Duodenal mucosa (tissue), 2 donors: ENCODE data around the gene CHRNB2.

Experiments used
- H3K27ac ChIP-seq: one replicate; pipeline ENCODE4 v1.7.0; 2013; ENCODE audit warnings: low read depth, low read length
- H3K27me3 ChIP-seq, 2 donors: one replicate each; pipeline ENCODE4 v1.7.0; 2013; ENCODE audit warnings: low read length in 2 of 2, control low read depth in 1 of 2; ENCODE audit not compliant: insufficient read depth in 2 of 2, control insufficient read depth in 1 of 2
- H3K36me3 ChIP-seq, 2 donors: one replicate each; pipeline ENCODE4 v1.7.0; 2013; ENCODE audit warnings: low read length in 2 of 2, control low read depth in 1 of 2; ENCODE audit not compliant: insufficient read depth in 2 of 2, control insufficient read depth in 1 of 2
- H3K4me1 ChIP-seq, 2 donors: one replicate each; pipeline ENCODE4 v1.7.0; 2013; ENCODE audit warnings: low read length in 2 of 2, control low read depth in 1 of 2; ENCODE audit not compliant: insufficient read depth in 2 of 2, control insufficient read depth in 1 of 2
- H3K4me3 ChIP-seq, 2 donors: one replicate each; pipeline ENCODE4 v1.7.0; 2013; ENCODE audit warnings: low read length in 2 of 2, low read depth in 1 of 2
- H3K9ac ChIP-seq, 2 donors: one replicate each; pipeline ENCODE4 v1.7.0; 2013; ENCODE audit warnings: low read length in 2 of 2, low read depth in 1 of 2
- H3K9me3 ChIP-seq, 2 donors: one replicate each; pipeline ENCODE4 v1.7.0; 2013; ENCODE audit warnings: low read length in 2 of 2, control low read depth in 1 of 2; ENCODE audit not compliant: control insufficient read depth in 1 of 2

CHRNB2 gene

GRCh38 chr1:154536570-154536969, 31.0 kb upstream of the CHRNB2 start:
- Histone ChIP-seq H3K4me1 (no peaks in the 10 kb centered on the region), H3K9me3 (no peaks in the 10 kb centered on the region), H3K4me3 (no peak overlapping the region), H3K27ac (no peak overlapping the region), H3K27me3 (peaks cover 0 to 5% of the 10 kb centered on the region in 2 donors), H3K36me3 (no peaks in the 10 kb centered on the region), H3K9ac (no peak overlapping the region)

- H3K9me3 ChIP-seq = no peaks in the 10 kb centered on the region
- H3K27ac ChIP-seq = no peak overlapping the region
- no peaks in the 10 kb centered on the region for H3K36me3 ChIP-seq
- no peaks in the 10 kb centered on the region for H3K4me1 ChIP-seq
- no peak overlapping the region for H3K9ac ChIP-seq
- peaks cover 4 to 5% of the 10 kb centered on the region in 2 donors for H3K27me3 ChIP-seq
- no peak overlapping the region for H3K4me3 ChIP-seq
These were observed 27.8 kb upstream of the CHRNB2 start for GRCh38 chr1:154539486-154540483.

- no peaks in the 10 kb centered on the region for H3K9me3 ChIP-seq
- H3K27me3 ChIP-seq = peaks cover 4 to 5% of the 10 kb centered on the region in 2 donors
- H3K36me3 ChIP-seq = no peaks in the 10 kb centered on the region
- no peaks in the 10 kb centered on the region for H3K4me1 ChIP-seq
- no peak overlapping the region for H3K4me3 ChIP-seq
- H3K9ac ChIP-seq = no peak overlapping the region
- no peak overlapping the region for H3K27ac ChIP-seq
These were observed 26.3 kb upstream of the CHRNB2 start for GRCh38 chr1:154541231-154541630.

GRCh38 chr1:154546264-154547063, 21.1 kb upstream of the CHRNB2 start:
- Histone ChIP-seq H3K4me3 (no peak overlapping the region), H3K27ac (no peak overlapping the region), H3K4me1 (peaks cover 23 to 36% of the 10 kb centered on the region in 2 donors), H3K27me3 (peaks cover 0 to 4% of the 10 kb centered on the region in 2 donors), H3K36me3 (peaks cover 24 to 26% of the 10 kb centered on the region in 2 donors), H3K9ac (no peak overlapping the region), H3K9me3 (no peaks in the 10 kb centered on the region)

GRCh38 chr1:154547105-154547732, 20.4 kb upstream of the CHRNB2 start:
- Histone ChIP-seq H3K36me3 (peaks cover 31 to 34% of the 10 kb centered on the region in 2 donors), H3K4me3 (no peak overlapping the region), H3K27ac (no peak overlapping the region), H3K9me3 (no peaks in the 10 kb centered on the region), H3K9ac (no peak overlapping the region), H3K4me1 (peaks cover 28 to 37% of the 10 kb centered on the region in 2 donors), H3K27me3 (peaks cover 0 to 4% of the 10 kb centered on the region in 2 donors)

- H3K27me3 ChIP-seq = peaks cover 0 to 4% of the 10 kb centered on the region in 2 donors
- H3K36me3 ChIP-seq = peaks cover 39 to 42% of the 10 kb centered on the region in 2 donors
- H3K4me3 ChIP-seq = no peak overlapping the region
- H3K9me3 ChIP-seq = no peaks in the 10 kb centered on the region
- peaks cover 28 to 37% of the 10 kb centered on the region in 2 donors for H3K4me1 ChIP-seq
- no peak overlapping the region for H3K27ac ChIP-seq
- H3K9ac ChIP-seq = no peak overlapping the region
These were observed 19.6 kb upstream of the CHRNB2 start for GRCh38 chr1:154548028-154548427.

GRCh38 chr1:154549202-154549770, 18.3 kb upstream of the CHRNB2 start:
- Histone ChIP-seq H3K4me1 (peaks cover 28 to 37% of the 10 kb centered on the region in 2 donors), H3K27me3 (no peaks in the 10 kb centered on the region), H3K9ac (no peak overlapping the region), H3K4me3 (no peak overlapping the region), H3K36me3 (peaks cover 46 to 55% of the 10 kb centered on the region in 2 donors), H3K9me3 (no peaks in the 10 kb centered on the region), H3K27ac (no peak overlapping the region)

GRCh38 chr1:154550070-154550469, 17.5 kb upstream of the CHRNB2 start:
- Histone ChIP-seq H3K9me3 (no peaks in the 10 kb centered on the region), H3K9ac (no peak overlapping the region), H3K27me3 (no peaks in the 10 kb centered on the region), H3K4me1 (peaks cover 28 to 37% of the 10 kb centered on the region in 2 donors), H3K27ac (no peak overlapping the region), H3K36me3 (peaks cover 54 to 63% of the 10 kb centered on the region in 2 donors), H3K4me3 (no peak overlapping the region)

GRCh38 chr1:154550657-154551056, 16.9 kb upstream of the CHRNB2 start:
- no peak overlapping the region for H3K4me3 ChIP-seq
- no peak overlapping the region for H3K27ac ChIP-seq
- no peak overlapping the region for H3K9ac ChIP-seq
- H3K36me3 ChIP-seq = peaks cover 60 to 68% of the 10 kb centered on the region in 2 donors
- no peaks in the 10 kb centered on the region for H3K9me3 ChIP-seq
- no peaks in the 10 kb centered on the region for H3K27me3 ChIP-seq
- H3K4me1 ChIP-seq = peaks cover 28 to 37% of the 10 kb centered on the region in 2 donors
